ENCODE data around the gene TK2. TPM values are rescaled to one million over a fixed set of nuclear protein-coding genes. Genes with fewer than 3 reads are reported as not detected.
"Not testable (repeated sequence)": the region's sequence is repeated elsewhere in the genome, so short reads cannot be mapped to it uniquely, and the experiment has no call there.

Gene TK2
- total RNA-seq, 1 donor from 2014 or later, result 21.5 TPM

- intact Hi-C loops (cut with DNase I), result no loop called here
- no peak for TF ChIP-seq CTCF (IDR thresholded peaks at IDR 0.05)
- H3K27ac ChIP-seq, result no peak overlapping the region
These were observed 19.2 kb upstream of the TK2 start for GRCh38 chr16:66569131-66569530.

GRCh38 chr16:66568355-66568754, 18.4 kb upstream of the TK2 start:
- H3K36me3 ChIP-seq, result peaks cover 0 to 18% of the 10 kb centered on the region in 2 donors
- DNase-seq (ENCODE audit: low spot score in 2 of 2), result no peak
- H3K4me1 ChIP-seq, result no peaks in the 10 kb centered on the region
- no peak overlapping the region for H3K4me3 ChIP-seq
- H3K27ac ChIP-seq, result no peak overlapping the region
- no peaks in the 10 kb centered on the region for H3K27me3 ChIP-seq
- no peak for TF ChIP-seq CTCF (IDR thresholded peaks at IDR 0.05)
- H3K9me3 ChIP-seq, result no peaks in the 10 kb centered on the region
- intact Hi-C loops (cut with DNase I), result no loop called here

More at GRCh38 chr16:66569131-66569530, 19.2 kb upstream of the TK2 start:
- peaks cover 0 to 18% of the 10 kb centered on the region in 2 donors for H3K36me3 ChIP-seq
- no peaks in the 10 kb centered on the region for H3K27me3 ChIP-seq
- H3K4me1 ChIP-seq, result no peaks in the 10 kb centered on the region
- H3K4me3 ChIP-seq, result no peak overlapping the region
- no peak for DNase-seq (ENCODE audit: low spot score in 2 of 2)
- H3K9me3 ChIP-seq, result no peaks in the 10 kb centered on the region

- intact Hi-C loops (cut with DNase I); H3K9me3 ChIP-seq; H3K4me3 ChIP-seq; H3K27me3 ChIP-seq; H3K27ac ChIP-seq; DNase-seq (ENCODE audit: low spot score in 2 of 2); H3K4me1 ChIP-seq: not testable (repeated sequence)
- H3K36me3 ChIP-seq, result peaks cover 0 to 22% of the 10 kb centered on the region in 2 donors
These were observed 17.3 kb upstream of the TK2 start for GRCh38 chr16:66567270-66567669.

- Histone ChIP-seq H3K4me1 (no peaks in the 10 kb centered on the region), H3K4me3 (no peak within 1 kb of the TSS), H3K27ac (no peak within 1 kb of the TSS), H3K27me3 (no peaks in the 10 kb centered on the region), H3K36me3 (peaks cover 0 to 22% of the 10 kb centered on the region in 2 donors), H3K9me3 (no peaks in the 10 kb centered on the region)
- DNase-seq (ENCODE audit: low spot score in 2 of 2), result no peak
- TF ChIP-seq CTCF (IDR thresholded peaks at IDR 0.05), result no peak
- intact Hi-C loops (cut with DNase I), result no loop called here
These were observed 16.4 kb upstream of the TK2 start, which contains the start of gene CMTM1 for GRCh38 chr16:66566051-66566901. TSS of gene CMTM1 (plus strand) at chr16:66566439. CDS start at chr16:66566514, 75 bp downstream.

GRCh38 chr16:66563574-66564334, 13.8 kb upstream of the TK2 start:
- Histone ChIP-seq H3K9me3 (no peaks in the 10 kb centered on the region), H3K27me3 (no peaks in the 10 kb centered on the region), H3K4me1 (no peaks in the 10 kb centered on the region), H3K27ac (no peak overlapping the region), H3K4me3 (no peak overlapping the region), H3K36me3 (peaks cover 4 to 31% of the 10 kb centered on the region in 2 donors)
- intact Hi-C loops (cut with DNase I), result no loop called here
- TF ChIP-seq CTCF (IDR thresholded peaks at IDR 0.05), result no peak
- no peak for DNase-seq (ENCODE audit: low spot score in 2 of 2)

GRCh38 chr16:66562986-66563385, 13.1 kb upstream of the TK2 start:
- H3K4me3 ChIP-seq, result no peak overlapping the region
- no peak for TF ChIP-seq CTCF (IDR thresholded peaks at IDR 0.05)
- peaks cover 4 to 37% of the 10 kb centered on the region in 2 donors for H3K36me3 ChIP-seq
- intact Hi-C loops (cut with DNase I), result no loop called here
- H3K27me3 ChIP-seq, result no peaks in the 10 kb centered on the region
- H3K4me1 ChIP-seq, result no peaks in the 10 kb centered on the region
- DNase-seq (ENCODE audit: low spot score in 2 of 2), result no peak
- H3K27ac ChIP-seq, result no peak overlapping the region
- no peaks in the 10 kb centered on the region for H3K9me3 ChIP-seq

All from ascending aorta (tissue), 2 donors.